ENCODE measurements around the gene MYRIP.
A peak's percentile ranks its signal among the peaks of the same experiment; 100 is the strongest.

MYRIP gene

DNA sequence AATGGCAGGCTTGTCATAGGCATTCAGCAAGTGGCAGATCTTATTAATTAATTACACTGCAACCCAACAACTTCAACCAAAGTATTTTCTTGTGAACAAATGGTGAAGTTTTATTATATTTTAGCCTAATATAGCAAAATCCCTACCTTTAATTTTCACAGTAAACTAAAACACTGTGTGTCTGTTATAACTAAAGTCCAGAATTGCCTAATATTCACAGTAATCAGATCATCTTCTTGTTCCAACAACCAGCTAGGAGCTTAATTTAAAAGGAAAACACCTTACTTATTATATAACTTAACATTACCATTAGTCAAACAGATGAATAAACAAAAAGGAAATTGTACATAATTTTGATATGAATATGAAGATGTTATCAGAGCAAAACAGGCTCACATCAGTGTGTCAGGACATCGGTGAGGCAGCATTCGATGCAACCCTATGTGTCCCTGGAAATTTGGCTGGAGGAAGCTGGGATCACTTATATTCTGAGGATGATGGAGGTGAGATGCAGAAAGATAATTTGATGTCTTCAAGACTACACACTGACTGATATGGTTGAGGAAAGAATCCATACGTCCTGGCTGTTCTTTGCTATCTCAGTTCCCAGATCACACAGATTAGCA lies 310.8 kb downstream of the MYRIP start:
- H3K4me3 ChIP-seq (ENCODE audit: low read depth, low read length), result no peak overlapping the region
- TF ChIP-seq, protein P1, sequence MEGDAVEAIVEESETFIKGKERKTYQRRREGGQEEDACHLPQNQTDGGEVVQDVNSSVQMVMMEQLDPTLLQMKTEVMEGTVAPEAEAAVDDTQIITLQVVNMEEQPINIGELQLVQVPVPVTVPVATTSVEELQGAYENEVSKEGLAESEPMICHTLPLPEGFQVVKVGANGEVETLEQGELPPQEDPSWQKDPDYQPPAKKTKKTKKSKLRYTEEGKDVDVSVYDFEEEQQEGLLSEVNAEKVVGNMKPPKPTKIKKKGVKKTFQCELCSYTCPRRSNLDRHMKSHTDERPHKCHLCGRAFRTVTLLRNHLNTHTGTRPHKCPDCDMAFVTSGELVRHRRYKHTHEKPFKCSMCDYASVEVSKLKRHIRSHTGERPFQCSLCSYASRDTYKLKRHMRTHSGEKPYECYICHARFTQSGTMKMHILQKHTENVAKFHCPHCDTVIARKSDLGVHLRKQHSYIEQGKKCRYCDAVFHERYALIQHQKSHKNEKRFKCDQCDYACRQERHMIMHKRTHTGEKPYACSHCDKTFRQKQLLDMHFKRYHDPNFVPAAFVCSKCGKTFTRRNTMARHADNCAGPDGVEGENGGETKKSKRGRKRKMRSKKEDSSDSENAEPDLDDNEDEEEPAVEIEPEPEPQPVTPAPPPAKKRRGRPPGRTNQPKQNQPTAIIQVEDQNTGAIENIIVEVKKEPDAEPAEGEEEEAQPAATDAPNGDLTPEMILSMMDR (IDR thresholded peaks at IDR 0.05; ENCODE audit: low read depth, low read length), result no peak
- TF ChIP-seq POLR2A (IDR thresholded peaks at IDR 0.05; ENCODE audit: extremely low read depth, insufficient read length), result no peak
- no peak for TF ChIP-seq MYC (IDR thresholded peaks at IDR 0.05; ENCODE audit: low read depth, low read length)
- TF ChIP-seq, protein P2, sequence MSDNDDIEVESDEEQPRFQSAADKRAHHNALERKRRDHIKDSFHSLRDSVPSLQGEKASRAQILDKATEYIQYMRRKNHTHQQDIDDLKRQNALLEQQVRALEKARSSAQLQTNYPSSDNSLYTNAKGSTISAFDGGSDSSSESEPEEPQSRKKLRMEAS (IDR thresholded peaks at IDR 0.05; ENCODE audit: low read depth, low read length), result no peak
- no peak for DNase-seq (ENCODE audit: low read depth)

DNA sequence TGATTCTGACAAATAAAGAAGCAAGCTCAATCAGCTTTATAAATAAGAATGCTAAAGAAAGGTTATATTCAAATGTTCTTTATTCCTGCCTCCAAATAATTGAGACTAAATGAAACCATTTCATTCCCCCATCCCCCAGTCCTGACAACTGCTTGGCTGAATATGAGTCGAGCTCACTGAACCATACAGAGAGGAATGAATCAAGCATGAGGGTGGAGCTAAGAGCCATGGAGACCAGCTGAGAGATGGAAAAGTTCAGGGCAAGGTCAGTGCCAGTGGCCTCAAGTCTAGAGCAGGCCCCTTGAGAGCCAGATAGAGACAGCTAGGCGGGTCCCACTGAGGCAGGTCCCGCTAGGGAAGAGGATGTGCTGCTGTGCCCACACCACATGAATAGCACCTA lies 311.4 kb downstream of the MYRIP start:
- no peak for DNase-seq (ENCODE audit: low read depth)
- TF ChIP-seq MYC (IDR thresholded peaks at IDR 0.05; ENCODE audit: low read depth, low read length) (no peak), POLR2A (IDR thresholded peaks at IDR 0.05; ENCODE audit: extremely low read depth, insufficient read length) (no peak)
- TF ChIP-seq, protein P1 (IDR thresholded peaks at IDR 0.05; ENCODE audit: low read depth, low read length), result no peak
- TF ChIP-seq, protein P2 (IDR thresholded peaks at IDR 0.05; ENCODE audit: low read depth, low read length), result no peak

DNA sequence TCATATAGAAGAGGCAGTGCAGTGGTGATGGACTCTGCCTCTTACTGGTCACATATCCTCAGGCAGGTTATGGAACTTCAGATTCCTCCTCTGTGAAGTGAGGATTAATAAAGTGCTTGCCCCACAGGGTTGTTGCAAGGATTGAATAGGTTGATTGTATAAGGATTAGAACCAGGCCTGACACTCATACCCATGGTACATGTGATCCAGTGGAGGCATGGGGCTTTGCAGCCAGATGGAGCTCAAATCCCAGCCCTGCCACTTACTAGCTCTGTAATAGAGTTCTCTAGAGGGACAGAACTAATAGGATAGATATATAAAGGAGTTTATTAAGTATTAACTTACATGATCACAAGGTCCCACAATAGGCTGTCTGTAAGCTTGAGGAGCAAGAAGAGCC lies 315.5 kb downstream of the MYRIP start:
- DNase-seq (ENCODE audit: low read depth), result no peak
- no peak for TF ChIP-seq POLR2A (IDR thresholded peaks at IDR 0.05; ENCODE audit: extremely low read depth, insufficient read length)
- no peak overlapping the region for H3K4me3 ChIP-seq (ENCODE audit: low read depth, low read length)

More for the DNA sequence above, 311.4 kb downstream of the MYRIP start:
- no peak overlapping the region for H3K4me3 ChIP-seq (ENCODE audit: low read depth, low read length)

DNA sequence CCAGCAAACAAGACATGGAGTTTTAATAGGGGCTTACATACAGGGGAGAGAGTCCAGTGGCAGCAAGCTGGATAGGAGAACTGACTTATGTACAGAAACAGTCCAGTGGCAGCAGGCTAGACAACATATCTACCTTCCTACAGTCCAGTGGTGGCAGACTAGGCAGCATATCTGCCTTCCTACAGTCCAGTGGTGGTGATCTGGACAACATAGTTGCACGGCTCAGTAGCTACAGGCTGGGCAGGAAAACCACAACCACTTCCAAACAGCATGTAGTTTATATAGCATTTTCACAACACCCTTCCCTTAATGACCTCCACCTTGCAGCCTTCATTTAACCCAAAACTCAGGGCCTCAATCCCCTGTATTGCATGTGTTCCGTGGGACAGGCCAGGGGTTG lies 318.8 kb downstream of the MYRIP start:
- TF ChIP-seq POLR2A (IDR thresholded peaks at IDR 0.05; ENCODE audit: extremely low read depth, insufficient read length) (no peak), MYC (IDR thresholded peaks at IDR 0.05; ENCODE audit: low read depth, low read length) (no peak)
- TF ChIP-seq, protein P2 (IDR thresholded peaks at IDR 0.05; ENCODE audit: low read depth, low read length), result no peak
- TF ChIP-seq, protein P1 (IDR thresholded peaks at IDR 0.05; ENCODE audit: low read depth, low read length), result no peak
- no peak overlapping the region for H3K4me3 ChIP-seq (ENCODE audit: low read depth, low read length)
- DNase-seq (ENCODE audit: low read depth), result peak; percentile 8

DNA sequence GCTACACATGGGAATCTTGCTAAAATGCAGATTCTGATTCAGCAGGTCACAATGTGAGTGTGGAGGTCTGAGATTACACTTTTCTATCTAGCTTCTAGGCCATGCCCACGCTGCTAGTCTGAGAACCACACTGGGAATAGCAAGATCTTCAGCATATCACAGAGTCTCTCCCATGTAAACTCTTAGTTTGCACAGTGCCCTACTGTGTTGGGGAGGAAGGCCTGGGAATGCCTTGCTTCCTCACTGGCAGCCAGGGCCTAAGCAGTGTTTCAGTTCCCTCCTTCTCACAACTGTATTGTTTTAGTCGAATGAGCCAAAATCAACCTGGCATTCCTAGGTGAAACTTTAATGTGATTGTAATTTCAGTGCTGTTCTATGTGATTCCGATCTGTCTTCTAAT lies 320.1 kb downstream of the MYRIP start:
- no peak overlapping the region for H3K4me3 ChIP-seq (ENCODE audit: low read depth, low read length)
- no peak for DNase-seq (ENCODE audit: low read depth)
- TF ChIP-seq MYC (IDR thresholded peaks at IDR 0.05; ENCODE audit: low read depth, low read length) (no peak), POLR2A (IDR thresholded peaks at IDR 0.05; ENCODE audit: extremely low read depth, insufficient read length) (no peak)
- TF ChIP-seq, protein P2 (IDR thresholded peaks at IDR 0.05; ENCODE audit: low read depth, low read length), result no peak
- TF ChIP-seq, protein P1 (IDR thresholded peaks at IDR 0.05; ENCODE audit: low read depth, low read length), result no peak

DNA sequence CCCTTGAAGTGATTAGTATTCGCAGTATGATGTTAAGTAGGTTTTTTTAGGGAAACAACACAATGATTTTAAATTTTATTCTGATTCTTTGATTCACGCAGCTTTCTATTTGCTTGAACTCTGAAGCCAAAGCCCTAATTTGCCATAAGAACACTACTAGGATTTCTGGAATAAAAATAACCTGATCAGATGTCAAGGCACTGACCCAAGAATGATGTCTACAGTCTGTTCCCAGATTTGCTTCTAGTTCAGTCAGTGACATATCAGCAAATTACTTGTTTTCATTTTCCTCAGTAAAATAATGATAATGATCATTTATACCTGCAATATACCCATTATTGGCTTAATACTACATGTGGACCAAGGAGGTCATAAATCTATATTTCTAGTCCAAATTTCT lies 320.6 kb downstream of the MYRIP start:
- no peak for DNase-seq (ENCODE audit: low read depth)
- TF ChIP-seq MYC (IDR thresholded peaks at IDR 0.05; ENCODE audit: low read depth, low read length), result no peak
- TF ChIP-seq, protein P1 (IDR thresholded peaks at IDR 0.05; ENCODE audit: low read depth, low read length), result no peak
- TF ChIP-seq, protein P2 (IDR thresholded peaks at IDR 0.05; ENCODE audit: low read depth, low read length), result no peak
- no peak overlapping the region for H3K4me3 ChIP-seq (ENCODE audit: low read depth, low read length)
